Measurements from ENCODE around the gene MALAT1.

DNA sequence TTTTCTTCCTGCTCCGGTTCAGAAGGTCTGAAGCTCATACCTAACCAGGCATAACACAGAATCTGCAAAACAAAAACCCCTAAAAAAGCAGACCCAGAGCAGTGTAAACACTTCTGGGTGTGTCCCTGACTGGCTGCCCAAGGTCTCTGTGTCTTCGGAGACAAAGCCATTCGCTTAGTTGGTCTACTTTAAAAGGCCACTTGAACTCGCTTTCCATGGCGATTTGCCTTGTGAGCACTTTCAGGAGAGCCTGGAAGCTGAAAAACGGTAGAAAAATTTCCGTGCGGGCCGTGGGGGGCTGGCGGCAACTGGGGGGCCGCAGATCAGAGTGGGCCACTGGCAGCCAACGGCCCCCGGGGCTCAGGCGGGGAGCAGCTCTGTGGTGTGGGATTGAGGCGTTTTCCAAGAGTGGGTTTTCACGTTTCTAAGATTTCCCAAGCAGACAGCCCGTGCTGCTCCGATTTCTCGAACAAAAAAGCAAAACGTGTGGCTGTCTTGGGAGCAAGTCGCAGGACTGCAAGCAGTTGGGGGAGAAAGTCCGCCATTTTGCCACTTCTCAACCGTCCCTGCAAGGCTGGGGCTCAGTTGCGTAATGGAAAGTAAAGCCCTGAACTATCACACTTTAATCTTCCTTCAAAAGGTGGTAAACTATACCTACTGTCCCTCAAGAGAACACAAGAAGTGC, 661 bp upstream of the MALAT1 start:
- no peak for TF ChIP-seq CTCF (CRISPR knock-in tag; IDR thresholded peaks at IDR 0.05)
- no peak for TF ChIP-seq ZMAT3 (CRISPR knock-in tag; conservative IDR thresholded peaks at IDR 0.05)
- TF ChIP-seq CBX5 (CRISPR knock-in tag; IDR thresholded peaks at IDR 0.05; ENCODE audit: borderline replicate concordance), result no peak
- TF ChIP-seq REST (IDR thresholded peaks at IDR 0.05; ENCODE audit: borderline replicate concordance in 1 of 2, low read depth in 1 of 2, low read length in 2 of 2), result peak in 1 of 2 experiments; percentile 22; a peak in 1 of 4 replicates
- TF ChIP-seq TCF12 (IDR thresholded peaks at IDR 0.05), result no peak
- no peak for TF ChIP-seq TCF12 (CRISPR knock-in tag; IDR thresholded peaks at IDR 0.05)
- no peak for TF ChIP-seq NONO (IDR thresholded peaks at IDR 0.05)
- no peak for TF ChIP-seq NONO (CRISPR knock-in tag; conservative IDR thresholded peaks at IDR 0.05)
- no peak for TF ChIP-seq REPIN1 (CRISPR knock-in tag; IDR thresholded peaks at IDR 0.05; ENCODE audit: borderline replicate concordance, low read depth)

All from HepG2 (cell line).